ENCODE measurements around the gene MERTK.

DNA sequence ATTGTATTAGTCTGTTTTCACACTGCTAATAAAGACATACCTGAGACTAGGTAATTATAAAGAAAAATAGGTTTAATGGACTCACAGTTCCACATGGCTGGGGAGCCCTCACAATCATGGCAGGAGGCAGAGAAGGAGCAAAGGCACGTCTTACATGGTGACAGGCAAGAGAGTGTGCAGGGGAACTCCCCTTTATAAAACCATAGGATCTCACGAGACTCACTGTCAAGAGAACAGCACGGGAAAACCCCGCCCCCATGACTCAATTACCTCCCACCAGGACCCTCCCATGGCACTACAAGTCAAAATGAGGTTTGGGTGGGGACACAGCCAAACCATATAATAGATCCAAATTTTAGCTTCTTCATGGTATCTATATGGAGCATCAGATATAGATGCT is 87.1 kb downstream of the MERTK start:
- TF ChIP-seq CTCF (conservative IDR thresholded peaks at IDR 0.05) (no peak), ZFX (IDR thresholded peaks at IDR 0.05) (no peak)

Data from C4-2B (cell line).